ENCODE measurements around the gene SRP72.

DNA sequence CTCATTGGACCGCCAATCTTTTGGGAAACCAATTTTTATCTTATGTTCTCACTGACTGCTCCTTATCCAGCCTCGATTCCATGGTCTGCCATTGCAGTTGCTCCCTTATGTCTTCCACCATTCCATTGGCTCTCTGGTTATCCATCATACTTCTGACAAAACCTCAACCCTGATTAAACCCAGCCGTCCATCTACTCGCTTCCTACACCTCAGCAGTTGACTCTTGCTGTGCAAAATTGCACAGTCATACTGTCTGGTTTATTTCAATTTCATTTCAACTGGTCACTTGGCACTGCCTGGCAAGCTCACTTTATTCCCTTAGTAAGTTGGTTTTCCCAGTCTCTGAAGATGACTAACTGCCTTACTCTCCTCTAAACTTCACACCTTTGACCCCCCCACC is 64.4 kb downstream of the SRP72 start:
- TF ChIP-seq, protein P1, sequence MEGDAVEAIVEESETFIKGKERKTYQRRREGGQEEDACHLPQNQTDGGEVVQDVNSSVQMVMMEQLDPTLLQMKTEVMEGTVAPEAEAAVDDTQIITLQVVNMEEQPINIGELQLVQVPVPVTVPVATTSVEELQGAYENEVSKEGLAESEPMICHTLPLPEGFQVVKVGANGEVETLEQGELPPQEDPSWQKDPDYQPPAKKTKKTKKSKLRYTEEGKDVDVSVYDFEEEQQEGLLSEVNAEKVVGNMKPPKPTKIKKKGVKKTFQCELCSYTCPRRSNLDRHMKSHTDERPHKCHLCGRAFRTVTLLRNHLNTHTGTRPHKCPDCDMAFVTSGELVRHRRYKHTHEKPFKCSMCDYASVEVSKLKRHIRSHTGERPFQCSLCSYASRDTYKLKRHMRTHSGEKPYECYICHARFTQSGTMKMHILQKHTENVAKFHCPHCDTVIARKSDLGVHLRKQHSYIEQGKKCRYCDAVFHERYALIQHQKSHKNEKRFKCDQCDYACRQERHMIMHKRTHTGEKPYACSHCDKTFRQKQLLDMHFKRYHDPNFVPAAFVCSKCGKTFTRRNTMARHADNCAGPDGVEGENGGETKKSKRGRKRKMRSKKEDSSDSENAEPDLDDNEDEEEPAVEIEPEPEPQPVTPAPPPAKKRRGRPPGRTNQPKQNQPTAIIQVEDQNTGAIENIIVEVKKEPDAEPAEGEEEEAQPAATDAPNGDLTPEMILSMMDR (IDR thresholded peaks at IDR 0.05): no peak
- TF ChIP-seq POLR2A (IDR thresholded peaks at IDR 0.05; ENCODE audit: low read depth): no peak
